Body of pancreas (tissue), 4 donors: ENCODE data around the gene TUBA8.

Source experiments
- CTCF ChIP-seq, 7 experiments: fragments of 450-650 bp in 4 of 7; fragments of 200-600 bp in 3 of 7; sonication (generic) in 3 of 7; IDR thresholded peaks; one replicate each; pipeline ENCODE4 v1.5.1; 2016 to 2019; ENCODE audit warnings: antibody characterized with exemption in 7 of 7
- POLR2A ChIP-seq, 3 donors: fragments of 450-650 bp; IDR thresholded peaks; one replicate each; pipeline ENCODE4 v1.6.1; 2016; ENCODE audit warnings: antibody characterized with exemption in 3 of 3, mild to moderate bottlenecking in 2 of 3

DNA sequence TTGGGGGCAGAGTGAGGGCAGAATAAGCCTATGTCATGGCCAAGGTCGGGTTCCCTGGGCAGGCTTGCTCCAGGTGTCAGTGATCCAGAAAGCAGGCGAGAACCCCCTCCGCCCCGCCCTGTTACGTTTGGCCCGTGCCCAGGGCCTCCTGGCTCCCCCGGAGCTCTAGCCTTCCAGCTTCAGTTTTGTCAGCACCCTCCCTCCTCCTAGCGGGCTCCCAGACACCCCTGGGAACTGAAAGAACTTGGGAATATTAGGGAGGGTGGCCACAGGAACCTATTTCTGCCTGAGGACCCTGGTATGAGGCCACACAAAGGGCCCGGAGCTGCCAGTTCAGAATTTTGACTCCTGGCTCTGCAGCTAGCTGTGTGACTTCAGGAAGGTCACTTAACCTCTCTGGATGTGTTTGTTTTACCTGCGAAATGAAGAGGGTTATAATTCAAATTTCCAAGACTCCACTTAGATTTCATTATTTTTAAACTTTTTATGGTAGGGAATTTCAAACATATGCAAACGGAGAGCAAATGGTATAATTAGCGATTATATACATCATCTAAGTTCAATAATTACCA is 1.2 kb downstream of the TUBA8 start:
- TF ChIP-seq CTCF (IDR thresholded peaks at IDR 0.05) (no peak), POLR2A (IDR thresholded peaks at IDR 0.05) (no peak)
